Endothelial cell of umbilical vein (primary cell): ENCODE results near the gene TMEM132A. TPM values are rescaled to one million over a fixed set of nuclear protein-coding genes. Genes with fewer than 3 reads are reported as not detected.

ENCODE experiments used
- Bru-seq: library from RNA; stranded (reverse); fragments of 400-500 nt; gene quantifications from one replicate; lab custom pipeline; 2021; lab: Mats Ljungman, UMichigan
- BruChase-seq, 2 experiments: library from RNA; stranded (reverse); fragments of 400-500 nt; gene quantifications; one replicate each; lab custom pipeline; 2021; lab: Mats Ljungman, UMichigan
- BruUV-seq: library from RNA; stranded (reverse); fragments of 400-500 nt; replicated peaks from 2 replicates; lab custom pipeline; 2021; lab: Mats Ljungman, UMichigan
- CTCF ChIA-PET: fragments of 300-600, 350-600 bp; sonication (Branson Sonifier 250); formaldehyde crosslinking; loops from one replicate; lab custom pipeline; 2021; ENCODE audit warnings: antibody characterized with exemption, inconsistent platforms; lab: Charles Lee
- POLR2A ChIA-PET: fragments of 300-600, 350-600 bp; sonication (Branson Sonifier 250); formaldehyde crosslinking; loops from one replicate; lab custom pipeline; 2021; ENCODE audit warnings: antibody characterized with exemption, inconsistent platforms; lab: Charles Lee
- DNase-seq: peaks from one replicate; pipeline ENCODE4 v3.0.0-alpha.2; 2011; ENCODE audit warnings: low read depth, low spot score
- FAIRE-seq: peaks from 2 replicates; lab custom pipeline; 2011; peaks lifted over from hg19 to GRCh38; lab: Jason Lieb, UNC
- H2AFZ ChIP-seq: 2 replicates; pipeline ENCODE4 v1.6.0; 2012; ENCODE audit warnings: low read depth, low read length, control low read depth, inconsistent platforms
- H3K27ac ChIP-seq: 2 replicates; pipeline ENCODE4 v1.5.1; 2011; ENCODE audit warnings: low read depth, mild to moderate bottlenecking, control low read depth, low read length, moderate library complexity; ENCODE audit not compliant: insufficient read depth
- H3K27me3 ChIP-seq, 2 experiments: 2 replicates each; pipeline versions ENCODE4 v1.6.0 to v1.6.1; 2011; ENCODE audit warnings: low read length in 2 of 2, mixed read lengths in 1 of 2; ENCODE audit not compliant: control insufficient read depth in 2 of 2, insufficient read depth in 2 of 2
- H3K36me3 ChIP-seq, 2 experiments: 2 replicates in 1 of 2; 3 replicates in 1 of 2; pipeline ENCODE4 v1.5.1; 2011; ENCODE audit warnings: low read length in 2 of 2, mild to moderate bottlenecking in 1 of 2, moderate library complexity in 1 of 2; ENCODE audit not compliant: control insufficient read depth in 2 of 2, insufficient read depth in 2 of 2; ENCODE audit errors: extremely low read depth in 1 of 2
- H3K4me1 ChIP-seq: 3 replicates; pipeline ENCODE4 v1.5.1; 2011; ENCODE audit warnings: mild to moderate bottlenecking, low read length; ENCODE audit not compliant: control insufficient read depth, insufficient read depth; ENCODE audit errors: extremely low read depth
- H3K4me2 ChIP-seq: 2 replicates; pipeline ENCODE4 v1.6.1; 2011; ENCODE audit warnings: low read length, control low read depth, mixed read lengths; ENCODE audit not compliant: insufficient read depth
- H3K4me3 ChIP-seq, 3 experiments: fragments of 200-600 bp in 1 of 3; sonication (generic), shearing (Covaris generic) in 1 of 3; replicated peaks in 1 of 3; 2 replicates each; pipeline ENCODE4 v1.5.1; 2011 to 2016; ENCODE audit warnings: control low read depth in 3 of 3, low read length in 3 of 3, mild to moderate bottlenecking in 2 of 3, inconsistent platforms in 1 of 3, low read depth in 1 of 3, moderate library complexity in 1 of 3; ENCODE audit not compliant: insufficient read depth in 1 of 3
- H3K79me2 ChIP-seq: 2 replicates; pipeline ENCODE4 v1.6.0; 2012; ENCODE audit warnings: low read length, inconsistent platforms; ENCODE audit not compliant: control insufficient read depth, insufficient read depth
- H3K9ac ChIP-seq: replicated peaks from 2 replicates; pipeline ENCODE3; 2011; ENCODE audit warnings: low read length, control low read depth; ENCODE audit not compliant: insufficient read depth; ENCODE audit errors: extremely low read depth
- H3K9me1 ChIP-seq: replicated peaks from 3 replicates; pipeline ENCODE4 v1.6.0; 2011; ENCODE audit warnings: mild to moderate bottlenecking, low read length; ENCODE audit not compliant: control insufficient read depth, insufficient read depth; ENCODE audit errors: extremely low read depth
- H3K9me3 ChIP-seq: replicated peaks from 2 replicates; pipeline ENCODE4 v1.5.1; 2012; ENCODE audit warnings: low read length, inconsistent platforms; ENCODE audit not compliant: control insufficient read depth, insufficient read depth
- H4K20me1 ChIP-seq: replicated peaks from 2 replicates; pipeline ENCODE3; 2011; ENCODE audit warnings: mild to moderate bottlenecking, low read length; ENCODE audit not compliant: control insufficient read depth, insufficient read depth; ENCODE audit errors: extremely low read depth
- CTCF ChIP-seq, 2 donors: IDR thresholded peaks; 1 replicate in 1 of 2; 2 replicates in 1 of 2; pipeline ENCODE4 v1.5.1; 2011; ENCODE audit warnings: low read length in 2 of 2, mild to moderate bottlenecking in 2 of 2, moderate library complexity in 2 of 2, control low read depth in 1 of 2, inconsistent platforms in 1 of 2, low read depth in 1 of 2; ENCODE audit not compliant: insufficient read depth in 1 of 2; ENCODE audit errors: extremely low read depth in 1 of 2
- FOS ChIP-seq: IDR thresholded peaks from 2 replicates; pipeline ENCODE4 v1.6.1; 2011; ENCODE audit warnings: mild to moderate bottlenecking, low read length, moderate library complexity, borderline replicate concordance; ENCODE audit not compliant: insufficient read depth
- GATA2 ChIP-seq: IDR thresholded peaks from 2 replicates; pipeline ENCODE4 v1.7.0; 2011; ENCODE audit warnings: low read depth, mild to moderate bottlenecking, moderate library complexity, mixed read lengths, low read length; ENCODE audit not compliant: insufficient read length, insufficient read depth
- JUN ChIP-seq: IDR thresholded peaks from 2 replicates; pipeline ENCODE4 v1.6.1; 2011; ENCODE audit warnings: borderline replicate concordance, low read depth; ENCODE audit not compliant: insufficient read length, insufficient read depth
- MAX ChIP-seq: IDR thresholded peaks from 2 replicates; pipeline ENCODE4 v1.6.1; 2011; ENCODE audit not compliant: insufficient read depth, insufficient read length
- MYC ChIP-seq: IDR thresholded peaks from one replicate; pipeline ENCODE4 v1.6.1; 2011; ENCODE audit warnings: mild to moderate bottlenecking, low read depth, low read length
- POLR2A ChIP-seq: IDR thresholded peaks from 2 replicates; pipeline ENCODE4 v1.6.1; 2012; ENCODE audit warnings: low read depth, mild to moderate bottlenecking, control low read depth, low read length
- POLR2AphosphoS5 ChIP-seq: IDR thresholded peaks from 2 replicates; pipeline ENCODE4 v1.6.1; 2012; ENCODE audit warnings: low read depth, mild to moderate bottlenecking, control low read depth, low read length, moderate library complexity; ENCODE audit not compliant: insufficient read depth
- dilution Hi-C: fragments of 300-500 bp; cut with MboI; formaldehyde crosslinking; loops from one replicate; pipeline ENCODE4 v1.15.0; 2019; ENCODE audit warnings: low sequenced_read_pairs; ENCODE audit not compliant: extremely low pct_ligation_motif_present
- intact Hi-C: fragments of 100-400 bp; cut with micrococcal nuclease; formaldehyde crosslinking; loops from one replicate; pipeline ENCODE4 v1.10.0; 2022
- long read RNA-seq: library from polyadenylated mRNA; stranded (forward); transcript quantifications from one replicate; pipeline ENCODE4 v2.0.0, GENCODE V29; 2021
- polyA minus RNA-seq, 3 experiments: library from RNA; depleted of rRNA, polyadenylated mRNA; stranded (reverse); fragments of >200 nt; gene quantifications; 1 replicate in 1 of 3; 2 replicates in 2 of 3; pipeline ENCODE4 v1.2.3, GENCODE V29; 2011
- polyA plus RNA-seq, 4 experiments: library from polyadenylated mRNA; depleted of rRNA in 3 of 4; stranded (reverse) in 3 of 4; unstranded in 1 of 4; fragments of >200 nt; gene quantifications; 2 replicates each; pipeline versions ENCODE4 v1.2.1 to v1.2.3, GENCODE V29; 2011 to 2012; ENCODE audit warnings: missing spikeins in 1 of 4
- total RNA-seq: library from RNA; stranded (reverse); gene quantifications from 2 replicates; pipeline ENCODE4 v1.2.3, GENCODE V29; 2021

The TMEM132A gene
- total RNA-seq, result 106 and 120 TPM in 2 replicates
- 74.3 and 97.9 TPM in 2 replicates for polyA plus RNA-seq
- 41.5 and 70.3 TPM in 2 replicates for polyA plus RNA-seq (2011; cell fraction: cytosol; rRNA removed)
- 232 and 251 TPM in 2 replicates for polyA plus RNA-seq (2011; cell fraction: nucleus; rRNA removed)
- polyA plus RNA-seq (2012), result 74.2 and 116 TPM in 2 replicates
- 45.9 and 54.1 TPM in 2 replicates for polyA minus RNA-seq
- 16.0 TPM for polyA minus RNA-seq (2011; cell fraction: cytosol; rRNA and poly(A)+ RNA removed)
- 49.9 and 59.0 TPM in 2 replicates for polyA minus RNA-seq (2011; cell fraction: nucleus; rRNA and poly(A)+ RNA removed)
- Bru-seq, nascent RNA, result percentile 50 among the genes with signal in this experiment
- percentile 79 among the genes with signal in this experiment for BruChase-seq, experiment 1, labeled RNA remaining after a 6-hour chase
- percentile 69 among the genes with signal in this experiment for BruChase-seq, experiment 2, labeled RNA remaining after a 2-hour chase
- long read RNA-seq, transcript TMEM132A-202 (11 exons, 3,346 nt), result minor isoform, 36 of 227 reads
- long read RNA-seq, transcript TMEM132A-201 (11 exons, 3,480 nt), result major isoform, 45 of 227 reads
- long read RNA-seq, partial matches to known transcripts, result 48 of 227 reads
- long read RNA-seq, other reads (novel, unspliced or antisense), result 97 of 227 reads

GRCh38 chr11:60924110-60924905, at the start of gene TMEM132A:
Gene TMEM132A, plus strand, starts transcription at chr11:60924460. Its CDS starts 174 bp downstream, at chr11:60924634.
- POLR2A ChIA-PET, result interaction anchor here (0.9 kb wide), 1 partner anchor 10 kb away, joined by 5 read pairs; the partner anchor contains the start of gene TMEM109
- CTCF ChIA-PET, result interaction anchor here (0.9 to 1.1 kb wide), 5 partner anchors 9 to 93 kb away, joined by 4 to 7 read pairs (median 4); partner anchors contain the start of gene TMEM109
- Histone ChIP-seq H3K4me3 (peak within 1 kb of the TSS; percentile 39 to 80 (median 44)), H3K27me3 (no peaks in the 10 kb centered on the region), H2AFZ (peak within 1 kb of the TSS; percentile 33), H3K4me1 (peaks cover 17% of the 10 kb centered on the region), H3K9me3 (no peaks in the 10 kb centered on the region), H3K9me1 (no peaks in the 10 kb centered on the region), H4K20me1 (no peaks in the 10 kb centered on the region), H3K79me2 (peaks cover 5% of the 10 kb centered on the region), H3K4me2 (peak within 1 kb of the TSS; percentile 47), H3K9ac (peak within 1 kb of the TSS; percentile 63), H3K36me3 (peaks cover 7 to 33% of the 10 kb centered on the region in 2 experiments), H3K27ac (no peak within 1 kb of the TSS)
- TF ChIP-seq CTCF (IDR thresholded peaks at IDR 0.05; ENCODE audit: extremely low read depth in 1 of 2, insufficient read depth in 1 of 2, low read depth in 1 of 2, low read length in 2 of 2) (peak in 1 of 2 donors; percentile 4), POLR2AphosphoS5 (peak; percentile 51), FOS (no peak), MYC (peak; percentile 76), GATA2 (no peak), MAX (peak; percentile 54), POLR2A (no peak), JUN (no peak)
- BruUV-seq, result no TSS peak
- peak; percentile 61 for DNase-seq
- peak; percentile 76 for FAIRE-seq
- dilution Hi-C loops (no loop called here), intact Hi-C loops (loop anchor here (1.0 kb wide), 1 partner anchor 9 kb away; no protein-coding TSS in a partner anchor)
